ENCODE results near the gene ATP9B.

The ATP9B gene

GRCh38 chr18:79315596-79315995, 246.4 kb downstream of the ATP9B start:
- DNase-seq: no peak
- H3K27ac ChIP-seq: no peak overlapping the region
- TF ChIP-seq CTCF (IDR thresholded peaks at IDR 0.05; ENCODE audit: low read depth, low read length): no peak

DNA sequence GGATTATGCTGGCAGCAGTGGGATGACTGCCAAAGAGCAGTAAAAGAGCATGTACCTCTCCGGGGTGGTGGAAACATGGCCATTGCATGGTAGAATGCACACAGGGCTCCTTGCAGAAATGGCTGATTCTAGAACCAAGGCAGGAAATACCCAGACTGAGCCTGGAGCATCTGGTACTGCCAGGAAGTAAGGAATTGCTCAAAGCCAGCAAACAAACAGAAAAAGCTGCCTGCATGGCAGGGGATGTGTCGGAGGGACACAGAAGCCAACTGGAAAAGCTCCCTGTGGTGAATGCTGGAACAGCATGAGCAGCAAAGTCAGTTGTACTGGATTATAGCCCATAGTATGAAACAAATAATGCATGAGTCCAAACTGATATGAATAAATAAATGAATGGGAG, 248.5 kb downstream of the ATP9B start:
- H3K9me3 ChIP-seq (ENCODE audit: severe bottlenecking): no peaks in the 10 kb centered on the region
- no peak overlapping the region for H3K4me3 ChIP-seq (ENCODE audit: low read depth, low read length)
- H3K27ac ChIP-seq: no peak overlapping the region
- no peaks in the 10 kb centered on the region for H3K27me3 ChIP-seq (ENCODE audit: insufficient read depth, low read depth, severe bottlenecking)
- H3K36me3 ChIP-seq: peaks cover 5% of the 10 kb centered on the region
- TF ChIP-seq CTCF (IDR thresholded peaks at IDR 0.05; ENCODE audit: low read depth, low read length): 0 out of 2 replicates have a peak, but pooled peaks have one; percentile 9
- no peak for DNase-seq

More at GRCh38 chr18:79315596-79315995, 246.4 kb downstream of the ATP9B start:
- Histone ChIP-seq H3K27me3 (ENCODE audit: insufficient read depth, low read depth, severe bottlenecking) (no peaks in the 10 kb centered on the region), H3K36me3 (no peaks in the 10 kb centered on the region; the same call in 1 of the 2 replicates), H3K9me3 (ENCODE audit: severe bottlenecking) (no peaks in the 10 kb centered on the region), H3K4me3 (ENCODE audit: low read depth, low read length) (no peak overlapping the region)

DNA sequence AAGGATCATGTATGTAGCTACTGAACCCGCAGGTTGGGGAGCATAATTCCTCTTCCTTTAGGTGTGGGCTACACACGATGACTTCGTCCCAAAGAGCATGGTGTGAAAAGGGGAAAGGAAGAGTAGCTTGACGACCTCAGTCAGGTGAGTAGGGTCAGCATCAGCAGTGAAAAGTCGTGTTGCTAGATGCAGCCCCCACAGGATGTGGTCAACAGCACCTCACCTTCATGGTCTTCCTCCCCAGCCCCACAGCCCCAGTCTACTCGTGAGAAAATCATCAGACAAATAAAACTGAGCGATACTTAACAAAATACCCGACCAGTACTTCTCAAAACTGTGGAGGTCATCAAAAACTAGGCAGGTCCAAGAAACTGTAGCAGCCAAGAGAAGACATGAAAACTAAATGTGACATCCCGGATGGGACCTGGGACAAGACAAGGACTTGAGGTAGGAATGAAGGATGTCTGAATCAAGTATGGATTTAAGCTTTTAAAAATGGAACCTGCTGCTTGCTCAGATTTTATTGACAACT, 249.0 kb downstream of the ATP9B start:
- no peaks in the 10 kb centered on the region for H3K27me3 ChIP-seq (ENCODE audit: insufficient read depth, low read depth, severe bottlenecking)
- H3K36me3 ChIP-seq: peaks cover 6% of the 10 kb centered on the region
- H3K27ac ChIP-seq: no peak overlapping the region
- no peak for TF ChIP-seq CTCF (IDR thresholded peaks at IDR 0.05; ENCODE audit: low read depth, low read length)
- no peak for DNase-seq
- H3K4me3 ChIP-seq (ENCODE audit: low read depth, low read length): no peak overlapping the region
- H3K9me3 ChIP-seq (ENCODE audit: severe bottlenecking): no peaks in the 10 kb centered on the region

DNA sequence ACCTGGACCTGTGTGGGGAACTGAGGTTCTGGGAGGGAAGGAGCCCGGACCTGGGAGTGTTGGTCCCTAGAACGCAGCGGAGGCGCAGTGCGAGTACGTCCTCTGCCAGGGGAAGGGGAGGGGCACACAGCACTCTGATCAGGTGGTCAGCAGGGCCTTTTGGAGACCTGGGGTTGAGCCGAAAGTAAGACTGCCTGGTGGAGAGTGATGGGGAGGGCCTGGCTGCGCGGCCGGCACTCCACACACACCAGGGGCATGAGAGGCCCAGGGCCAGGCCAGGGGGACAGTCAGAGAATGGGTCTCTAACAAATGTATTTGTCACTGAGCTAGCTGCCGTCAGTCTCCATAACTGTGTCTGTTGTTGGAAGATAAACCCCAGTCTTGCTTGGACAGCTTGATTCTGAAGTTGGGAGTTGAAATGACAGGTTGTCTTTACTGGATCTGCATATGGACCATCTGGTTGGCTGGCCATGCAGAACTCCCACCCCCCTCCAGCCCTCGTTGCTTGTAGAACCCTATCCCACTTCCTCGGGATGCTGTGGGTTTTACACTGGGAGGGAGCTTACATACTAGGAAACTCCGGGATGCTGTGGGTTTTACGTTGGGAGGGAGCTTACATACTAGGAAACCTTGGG, 251.1 kb downstream of the ATP9B start:
- no peak overlapping the region for H3K27ac ChIP-seq
- no peak for TF ChIP-seq CTCF (IDR thresholded peaks at IDR 0.05; ENCODE audit: low read depth, low read length)

GRCh38 chr18:79321625-79322405, 252.6 kb downstream of the ATP9B start:
- no peak for DNase-seq
- Histone ChIP-seq H3K4me3 (ENCODE audit: low read depth, low read length) (no peak overlapping the region), H3K9me3 (ENCODE audit: severe bottlenecking) (peaks cover 4% of the 10 kb centered on the region), H3K36me3 (peaks cover 6% of the 10 kb centered on the region), H3K27me3 (ENCODE audit: insufficient read depth, low read depth, severe bottlenecking) (no peaks in the 10 kb centered on the region), H3K27ac (no peak overlapping the region)
- no peak for TF ChIP-seq CTCF (IDR thresholded peaks at IDR 0.05; ENCODE audit: low read depth, low read length)

More for the DNA sequence above, 251.1 kb downstream of the ATP9B start:
- DNase-seq: no peak
- Histone ChIP-seq H3K4me3 (ENCODE audit: low read depth, low read length) (no peak overlapping the region), H3K36me3 (peaks cover 6% of the 10 kb centered on the region), H3K27me3 (ENCODE audit: insufficient read depth, low read depth, severe bottlenecking) (no peaks in the 10 kb centered on the region), H3K9me3 (ENCODE audit: severe bottlenecking) (peaks cover 4% of the 10 kb centered on the region)

Data from WERI-Rb-1 (cell line).